NT2/D1 (cell line): ENCODE data around the gene PPDPF.

ENCODE experiments used
- DNase-seq: peaks from one replicate; pipeline ENCODE4 v3.0.0-alpha.2; 2011; ENCODE audit warnings: low read depth, low spot score
- H3K27me3 ChIP-seq: 2 replicates; pipeline ENCODE4 v1.6.0; 2011; ENCODE audit warnings: mild to moderate bottlenecking; ENCODE audit not compliant: insufficient read length, insufficient read depth
- H3K36me3 ChIP-seq: 2 replicates; pipeline ENCODE4 v1.6.1; 2011; ENCODE audit warnings: mild to moderate bottlenecking, low read length, mixed read lengths; ENCODE audit not compliant: insufficient read depth, insufficient read length
- H3K4me1 ChIP-seq: 2 replicates; pipeline ENCODE4 v1.5.1; 2011; ENCODE audit not compliant: insufficient read depth, insufficient read length
- H3K4me3 ChIP-seq: 2 replicates; pipeline ENCODE4 v1.5.1; 2011; ENCODE audit warnings: low read depth; ENCODE audit not compliant: insufficient read length
- H3K9ac ChIP-seq: 2 replicates; pipeline ENCODE4 v1.6.0; 2011; ENCODE audit warnings: low read depth; ENCODE audit not compliant: insufficient read length
- H3K9me3 ChIP-seq: 2 replicates; pipeline ENCODE4 v1.5.1; 2011; ENCODE audit warnings: mild to moderate bottlenecking, low read length; ENCODE audit not compliant: insufficient read depth
- SUZ12 ChIP-seq: IDR thresholded peaks from 2 replicates; pipeline ENCODE4 v1.6.1; 2011; ENCODE audit not compliant: insufficient read length, insufficient read depth; ENCODE audit errors: extremely low read depth
- YY1 ChIP-seq: IDR thresholded peaks from 2 replicates; pipeline ENCODE4 v1.6.1; 2011; ENCODE audit not compliant: insufficient read length, insufficient read depth
- ZNF274 ChIP-seq: IDR thresholded peaks from 2 replicates; pipeline ENCODE4 v1.6.1; 2011; ENCODE audit warnings: mild to moderate bottlenecking, low read depth, low read length

The PPDPF gene

GRCh38 chr20:63553251-63553932 lies 32.8 kb downstream of the PPDPF start:
- Histone ChIP-seq H3K9ac (peak overlapping the region; percentile 85), H3K9me3 (no peaks in the 10 kb centered on the region), H3K36me3 (peaks cover 9% of the 10 kb centered on the region), H3K4me1 (peaks cover 51% of the 10 kb centered on the region), H3K27me3 (no peaks in the 10 kb centered on the region), H3K4me3 (peak overlapping the region; percentile 75)
- DNase-seq = peak; percentile 94
- TF ChIP-seq YY1 (no peak), SUZ12 (no peak), ZNF274 (no peak)

GRCh38 chr20:63553933-63554290 lies 33.3 kb downstream of the PPDPF start, which contains the start of gene FNDC11:
Gene FNDC11 (plus strand): TSS chr20:63554159. CDS start chr20:63555664, 1,505 bp downstream.
- no peak for TF ChIP-seq SUZ12
- no peak for TF ChIP-seq ZNF274
- TF ChIP-seq YY1 = no peak
- no peaks in the 10 kb centered on the region for H3K9me3 ChIP-seq
- H3K4me3 ChIP-seq = peak within 1 kb of the TSS; percentile 75
- DNase-seq = no peak
- peak within 1 kb of the TSS; percentile 85 for H3K9ac ChIP-seq
- H3K27me3 ChIP-seq = no peaks in the 10 kb centered on the region
- H3K36me3 ChIP-seq = peaks cover 12% of the 10 kb centered on the region
- H3K4me1 ChIP-seq = peaks cover 46% of the 10 kb centered on the region

GRCh38 chr20:63554361-63555278 lies 34.1 kb downstream of the PPDPF start:
- no peak for TF ChIP-seq ZNF274
- TF ChIP-seq YY1 = no peak
- TF ChIP-seq SUZ12 = no peak
- H3K4me1 ChIP-seq = peaks cover 43% of the 10 kb centered on the region
- peaks cover 2% of the 10 kb centered on the region; the same call in 1 of the 2 replicates for H3K9me3 ChIP-seq
- no peaks in the 10 kb centered on the region for H3K27me3 ChIP-seq
- H3K9ac ChIP-seq = peak overlapping the region; percentile 83
- H3K4me3 ChIP-seq = peak overlapping the region; percentile 75
- no peak for DNase-seq
- H3K36me3 ChIP-seq = peaks cover 17% of the 10 kb centered on the region

GRCh38 chr20:63555661-63556381 lies 35.3 kb downstream of the PPDPF start:
- no peak for TF ChIP-seq ZNF274
- no peak for TF ChIP-seq YY1
- no peak for TF ChIP-seq SUZ12
- H3K4me1 ChIP-seq = peaks cover 37% of the 10 kb centered on the region

GRCh38 chr20:63556873-63557478 lies 36.4 kb downstream of the PPDPF start:
- peaks cover 41% of the 10 kb centered on the region for H3K36me3 ChIP-seq
- no peak for DNase-seq
- peaks cover 3% of the 10 kb centered on the region; the same call in 1 of the 2 replicates for H3K9me3 ChIP-seq
- H3K9ac ChIP-seq = peak overlapping the region; percentile 22
- H3K4me3 ChIP-seq = no peak overlapping the region
- H3K27me3 ChIP-seq = no peaks in the 10 kb centered on the region
- no peak for TF ChIP-seq ZNF274
- no peak for TF ChIP-seq SUZ12
- TF ChIP-seq YY1 = no peak
- peaks cover 32% of the 10 kb centered on the region for H3K4me1 ChIP-seq

More at GRCh38 chr20:63555661-63556381, 35.3 kb downstream of the PPDPF start:
- Histone ChIP-seq H3K9me3 (peaks cover 3% of the 10 kb centered on the region; the same call in 1 of the 2 replicates), H3K36me3 (peaks cover 29% of the 10 kb centered on the region), H3K9ac (peak overlapping the region; percentile 27), H3K4me3 (no peak overlapping the region), H3K27me3 (no peaks in the 10 kb centered on the region)
- no peak for DNase-seq

GRCh38 chr20:63557481-63557891 lies 36.9 kb downstream of the PPDPF start:
- no peak for DNase-seq
- H3K27me3 ChIP-seq = no peaks in the 10 kb centered on the region
- no peak for TF ChIP-seq YY1
- no peak for TF ChIP-seq ZNF274
- no peak for TF ChIP-seq SUZ12
- H3K9ac ChIP-seq = peak overlapping the region; percentile 22
- peaks cover 3% of the 10 kb centered on the region; the same call in 1 of the 2 replicates for H3K9me3 ChIP-seq
- peaks cover 45% of the 10 kb centered on the region for H3K36me3 ChIP-seq
- no peak overlapping the region for H3K4me3 ChIP-seq
- peaks cover 32% of the 10 kb centered on the region for H3K4me1 ChIP-seq
